Upper lobe of left lung (tissue), 6 donors: Measurements from ENCODE around the gene SCUBE1. TPM values are rescaled to one million over a fixed set of nuclear protein-coding genes. Genes with fewer than 3 reads are reported as not detected.

Source experiments
- ATAC-seq, 2 donors: fragments of 200-7000 bp; cut with Tn5 transposase; one replicate each; pipeline ENCODE4 v1.9.1; 2022; ENCODE audit warnings: mild to moderate bottlenecking in 2 of 2, moderate library complexity in 2 of 2; ENCODE audit not compliant: low FRiP score in 2 of 2
- DNase-seq, 2 donors: peaks; one replicate each; pipeline ENCODE4 v3.0.0-alpha.2; 2019 to 2020
- H3K27ac ChIP-seq, 4 donors: fragments of 200-600 bp; sonication (generic); one replicate each; pipeline ENCODE4 v1.5.1; 2016 to 2019
- H3K27me3 ChIP-seq, 4 donors: fragments of 200-600 bp; sonication (generic); one replicate each; pipeline ENCODE4 v1.5.1; 2017 to 2019
- H3K36me3 ChIP-seq, 4 donors: fragments of 200-600 bp; sonication (generic); one replicate each; pipeline ENCODE4 v1.5.1; 2016 to 2019
- H3K4me1 ChIP-seq, 4 donors: fragments of 200-600 bp; sonication (generic); one replicate each; pipeline ENCODE4 v1.5.1; 2018 to 2019
- H3K4me3 ChIP-seq, 4 donors: fragments of 200-600 bp; sonication (generic); one replicate each; pipeline ENCODE4 v1.5.1; 2017 to 2019; ENCODE audit warnings: mild to moderate bottlenecking in 2 of 4, moderate library complexity in 1 of 4
- H3K9me3 ChIP-seq, 4 donors: fragments of 200-600 bp; sonication (generic); one replicate each; pipeline ENCODE4 v1.5.1; 2018 to 2019
- CTCF ChIP-seq, 6 experiments: fragments of 450-650 bp in 4 of 6; fragments of 200-600 bp in 2 of 6; sonication (generic) in 2 of 6; IDR thresholded peaks; one replicate each; pipeline ENCODE4 v1.5.1; 2016 to 2019; ENCODE audit warnings: antibody characterized with exemption in 6 of 6
- EP300 ChIP-seq, 4 donors: sonication (generic); formaldehyde crosslinking; IDR thresholded peaks; one replicate each; pipeline ENCODE4 v1.5.1; 2017; ENCODE audit warnings: antibody characterized with exemption in 4 of 4, control low read depth in 2 of 4
- POLR2A ChIP-seq, 4 donors: fragments of 450-650 bp; IDR thresholded peaks; one replicate each; pipeline ENCODE4 v1.5.1; 2016 to 2017; ENCODE audit warnings: antibody characterized with exemption in 4 of 4, mild to moderate bottlenecking in 2 of 4
- POLR2AphosphoS5 ChIP-seq, 2 donors: sonication (generic); formaldehyde crosslinking; IDR thresholded peaks; one replicate each; pipeline ENCODE4 v1.5.1; 2017; ENCODE audit warnings: antibody characterized with exemption in 2 of 2
- WGBS, 2 donors: methylation state at CpG; one replicate each; pipeline ENCODE4 v1.1.5; 2017 to 2018; 5-methylcytosine and 5-hydroxymethylcytosine counted together
- total RNA-seq, 6 donors: library from RNA; depleted of rRNA in 4 of 6; stranded (reverse); fragments of >200 nt in 4 of 6; gene quantifications; one replicate each; pipeline versions ENCODE4 v1.1.0 to v1.2.1, GENCODE V29; 2016 to 2021
- donor health status: DM: no; HTN: no; CAD: no; lungs with moderate emphysema.
- donor health status: DM: no; HTN: yes; CAD: no; lungs with severe emphysema.

The SCUBE1 gene
- total RNA-seq, 6 donors from 2014 or later = 9.7 to 55.9 (median 20.8) TPM

- Histone ChIP-seq H3K4me3 (no peak overlapping the region), H3K36me3 (no peaks in the 10 kb centered on the region), H3K27me3 (no peaks in the 10 kb centered on the region), H3K27ac (peak overlapping the region in 3 of 4 donors; percentile 40 to 77 (median 59)), H3K9me3 (no peaks in the 10 kb centered on the region), H3K4me1 (peaks cover 0 to 10% (median 2%) of the 10 kb centered on the region in 4 donors)
- TF ChIP-seq POLR2A (IDR thresholded peaks at IDR 0.05) (no peak), CTCF (IDR thresholded peaks at IDR 0.05) (no peak), EP300 (IDR thresholded peaks at IDR 0.05) (no peak), POLR2AphosphoS5 (IDR thresholded peaks at IDR 0.05) (no peak)
- DNase-seq = no peak
- ATAC-seq = no peak
- WGBS, 2 donors = 86 to 88% methylated on average over 7 of the region's 7 CpGs
These were observed 72.2 kb downstream of the SCUBE1 start for GRCh38 chr22:43270949-43271348.

GRCh38 chr22:43270314-43270908 lies 72.8 kb downstream of the SCUBE1 start:
- ATAC-seq (no peak), DNase-seq (no peak)
- Histone ChIP-seq H3K27ac (peak overlapping the region in 2 of 4 donors; percentile 40 to 77), H3K9me3 (no peaks in the 10 kb centered on the region), H3K4me1 (peaks cover 0 to 10% (median 2%) of the 10 kb centered on the region in 4 donors), H3K27me3 (no peaks in the 10 kb centered on the region), H3K4me3 (no peak overlapping the region), H3K36me3 (no peaks in the 10 kb centered on the region)
- WGBS, 2 donors = 78 to 97% methylated on average over 5 to 13 of the region's 13 CpGs
- no peak for TF ChIP-seq POLR2A (IDR thresholded peaks at IDR 0.05)
- peak in 1 of 6 experiments; percentile 35 for TF ChIP-seq CTCF (IDR thresholded peaks at IDR 0.05)

- no peak overlapping the region for H3K4me3 ChIP-seq
- no peak for DNase-seq
- TF ChIP-seq CTCF (IDR thresholded peaks at IDR 0.05) (no peak), EP300 (IDR thresholded peaks at IDR 0.05) (no peak), POLR2AphosphoS5 (IDR thresholded peaks at IDR 0.05) (no peak), POLR2A (IDR thresholded peaks at IDR 0.05) (no peak)
- no peak for ATAC-seq
- no peak overlapping the region for H3K27ac ChIP-seq
- no peaks in the 10 kb centered on the region for H3K27me3 ChIP-seq
- no peaks in the 10 kb centered on the region for H3K9me3 ChIP-seq
- H3K4me1 ChIP-seq = peaks cover under 1 to 14% (median 6%) of the 10 kb centered on the region in 4 donors
- WGBS, 2 donors = 85 to 88% methylated on average over 14 of the region's 14 CpGs
- no peaks in the 10 kb centered on the region for H3K36me3 ChIP-seq
These were observed 73.5 kb downstream of the SCUBE1 start for GRCh38 chr22:43269646-43270045.

GRCh38 chr22:43269246-43269645 lies 73.9 kb downstream of the SCUBE1 start:
- no peaks in the 10 kb centered on the region for H3K36me3 ChIP-seq
- peaks cover 5 to 18% (median 10%) of the 10 kb centered on the region in 4 donors for H3K4me1 ChIP-seq
- no peak overlapping the region for H3K27ac ChIP-seq
- no peak for ATAC-seq
- no peak for TF ChIP-seq EP300 (IDR thresholded peaks at IDR 0.05)
- no peak for TF ChIP-seq POLR2AphosphoS5 (IDR thresholded peaks at IDR 0.05)
- no peak for TF ChIP-seq POLR2A (IDR thresholded peaks at IDR 0.05)
- no peak for TF ChIP-seq CTCF (IDR thresholded peaks at IDR 0.05)
- H3K4me3 ChIP-seq = no peak overlapping the region
- WGBS, 2 donors = 75% methylated on average over 16 of the region's 16 CpGs
- no peaks in the 10 kb centered on the region for H3K27me3 ChIP-seq
- no peaks in the 10 kb centered on the region for H3K9me3 ChIP-seq
- DNase-seq = no peak
